ENCODE measurements around the gene LETM1. TPM values are rescaled to one million over a fixed set of nuclear protein-coding genes. Genes with fewer than 3 reads are reported as not detected.

The LETM1 gene
- total and polyA plus RNA-seq, 4 donors, result 21.7 to 47.1 (median 26.8) TPM

GRCh38 chr4:1862055-1862911 lies 6.3 kb upstream of the LETM1 start:
- DNase-seq, result no peak

DNA sequence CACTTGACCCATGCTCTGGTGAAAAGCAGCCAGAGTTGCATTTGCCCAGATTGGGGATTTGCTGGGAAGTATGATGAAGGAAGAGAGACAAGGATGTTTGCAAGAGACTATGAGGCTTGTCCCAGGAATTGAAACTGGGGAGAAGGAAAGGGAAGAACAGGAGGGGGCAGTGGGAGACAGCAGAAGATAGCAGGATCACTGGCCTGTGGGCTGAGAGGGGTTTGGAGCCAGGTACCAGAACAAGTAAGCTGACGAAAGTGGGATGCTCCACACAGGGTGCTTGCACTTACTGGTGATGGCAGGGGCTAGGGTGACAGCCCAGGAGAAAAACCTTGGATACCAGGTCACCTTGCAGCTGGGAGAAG lies 3.4 kb upstream of the LETM1 start:
- Histone ChIP-seq H3K27ac (ENCODE audit: low read depth in 1 of 2, low read length in 1 of 2) (no peak overlapping the region), H3K4me1 (ENCODE audit: control insufficient read depth in 5 of 5, insufficient read depth in 5 of 5, low read length in 5 of 5) (peaks cover 0 to 33% (median 2%) of the 10 kb centered on the region in 5 donors), H3K9me3 (ENCODE audit: control insufficient read depth in 4 of 4, insufficient read depth in 3 of 4, low read length in 3 of 4) (no peaks in the 10 kb centered on the region), H3K27me3 (ENCODE audit: control insufficient read depth in 3 of 3, insufficient read depth in 3 of 3, low read length in 2 of 3) (no peaks in the 10 kb centered on the region), H3K36me3 (ENCODE audit: control insufficient read depth in 4 of 4, insufficient read depth in 4 of 4, low read length in 4 of 4) (peaks cover 0 to 2% (median 0%) of the 10 kb centered on the region in 4 donors), H3K4me3 (no peak overlapping the region), H3K9ac (ENCODE audit: insufficient read depth in 1 of 2, low read length in 2 of 2) (no peak overlapping the region)
- 79 to 88% methylated on average over 1 of the region's 1 CpG for WGBS, 2 donors
- DNase-seq, result no peak
- no peak for ATAC-seq (ENCODE audit: insufficient read depth, low FRiP score)
- TF ChIP-seq, protein P1, sequence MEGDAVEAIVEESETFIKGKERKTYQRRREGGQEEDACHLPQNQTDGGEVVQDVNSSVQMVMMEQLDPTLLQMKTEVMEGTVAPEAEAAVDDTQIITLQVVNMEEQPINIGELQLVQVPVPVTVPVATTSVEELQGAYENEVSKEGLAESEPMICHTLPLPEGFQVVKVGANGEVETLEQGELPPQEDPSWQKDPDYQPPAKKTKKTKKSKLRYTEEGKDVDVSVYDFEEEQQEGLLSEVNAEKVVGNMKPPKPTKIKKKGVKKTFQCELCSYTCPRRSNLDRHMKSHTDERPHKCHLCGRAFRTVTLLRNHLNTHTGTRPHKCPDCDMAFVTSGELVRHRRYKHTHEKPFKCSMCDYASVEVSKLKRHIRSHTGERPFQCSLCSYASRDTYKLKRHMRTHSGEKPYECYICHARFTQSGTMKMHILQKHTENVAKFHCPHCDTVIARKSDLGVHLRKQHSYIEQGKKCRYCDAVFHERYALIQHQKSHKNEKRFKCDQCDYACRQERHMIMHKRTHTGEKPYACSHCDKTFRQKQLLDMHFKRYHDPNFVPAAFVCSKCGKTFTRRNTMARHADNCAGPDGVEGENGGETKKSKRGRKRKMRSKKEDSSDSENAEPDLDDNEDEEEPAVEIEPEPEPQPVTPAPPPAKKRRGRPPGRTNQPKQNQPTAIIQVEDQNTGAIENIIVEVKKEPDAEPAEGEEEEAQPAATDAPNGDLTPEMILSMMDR (IDR thresholded peaks at IDR 0.05; ENCODE audit: control extremely low read depth, extremely low read depth), result no peak

More at GRCh38 chr4:1862055-1862911, 6.3 kb upstream of the LETM1 start:
- Histone ChIP-seq H3K27me3 (ENCODE audit: control insufficient read depth in 3 of 3, insufficient read depth in 3 of 3, low read length in 2 of 3) (no peaks in the 10 kb centered on the region), H3K9ac (ENCODE audit: insufficient read depth in 1 of 2, low read length in 2 of 2) (no peak overlapping the region), H3K4me1 (ENCODE audit: control insufficient read depth in 5 of 5, insufficient read depth in 5 of 5, low read length in 5 of 5) (peaks cover 0 to 18% (median 0%) of the 10 kb centered on the region in 5 donors), H3K36me3 (ENCODE audit: control insufficient read depth in 4 of 4, insufficient read depth in 4 of 4, low read length in 4 of 4) (no peaks in the 10 kb centered on the region), H3K4me3 (no peak overlapping the region), H3K27ac (ENCODE audit: low read depth in 1 of 2, low read length in 1 of 2) (no peak overlapping the region), H3K9me3 (ENCODE audit: control insufficient read depth in 4 of 4, insufficient read depth in 3 of 4, low read length in 3 of 4) (no peaks in the 10 kb centered on the region)
- TF ChIP-seq, protein P1 (IDR thresholded peaks at IDR 0.05; ENCODE audit: control extremely low read depth, extremely low read depth), result no peak
- WGBS, 2 donors, result 18 to 22% methylated on average over 42 to 45 of the region's 45 CpGs
- no peak for ATAC-seq (ENCODE audit: insufficient read depth, low FRiP score)

DNA sequence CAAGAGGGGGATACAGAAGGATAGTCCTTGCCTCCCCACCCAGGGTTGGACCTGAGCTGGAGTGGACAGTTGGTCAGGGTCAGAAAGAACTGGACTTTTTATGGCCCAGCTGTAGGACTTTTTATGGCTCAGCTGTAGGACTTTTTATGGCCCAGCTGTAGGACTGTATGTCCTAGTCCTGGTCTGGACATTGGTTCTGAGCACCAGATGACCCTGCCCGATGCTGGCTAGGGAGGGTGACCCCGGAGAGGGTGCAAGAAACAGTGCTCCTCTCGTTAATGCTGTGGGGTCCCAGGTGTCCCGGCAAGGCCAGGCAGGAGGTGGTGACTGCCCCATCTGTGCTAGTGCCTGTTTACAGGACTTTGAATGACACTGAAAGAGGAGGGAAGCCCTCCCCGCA lies 2.0 kb upstream of the LETM1 start:
- no peak for DNase-seq
- H3K27ac ChIP-seq (ENCODE audit: low read depth in 1 of 2, low read length in 1 of 2), result no peak overlapping the region

More for the DNA sequence above, 2.0 kb upstream of the LETM1 start:
- Histone ChIP-seq H3K4me3 (no peak overlapping the region), H3K9me3 (ENCODE audit: control insufficient read depth in 4 of 4, insufficient read depth in 3 of 4, low read length in 3 of 4) (no peaks in the 10 kb centered on the region), H3K9ac (ENCODE audit: insufficient read depth in 1 of 2, low read length in 2 of 2) (no peak overlapping the region), H3K27me3 (ENCODE audit: control insufficient read depth in 3 of 3, insufficient read depth in 3 of 3, low read length in 2 of 3) (no peaks in the 10 kb centered on the region), H3K36me3 (ENCODE audit: control insufficient read depth in 4 of 4, insufficient read depth in 4 of 4, low read length in 4 of 4) (peaks cover 0 to 2% (median 0%) of the 10 kb centered on the region in 4 donors), H3K4me1 (ENCODE audit: control insufficient read depth in 5 of 5, insufficient read depth in 5 of 5, low read length in 5 of 5) (peaks cover 0 to 33% (median 2%) of the 10 kb centered on the region in 5 donors)
- no peak for ATAC-seq (ENCODE audit: insufficient read depth, low FRiP score)
- TF ChIP-seq, protein P1 (IDR thresholded peaks at IDR 0.05; ENCODE audit: control extremely low read depth, extremely low read depth), result no peak
- WGBS, 2 donors, result 89 to 96% methylated on average over 5 of the region's 5 CpGs

All from lung (tissue), 12 donors.